GM19372 (cell line): ENCODE data around the gene C11orf54.
"Not testable (repeated sequence)": the region's sequence is repeated elsewhere in the genome, so short reads cannot be mapped to it uniquely, and the experiment has no call there.

Source experiments
- ATAC-seq: cut with Tn5 transposase; IDR thresholded peaks from one replicate; pipeline ENCODE4 v1.9.1; 2021; ENCODE audit warnings: mild to moderate bottlenecking, low read depth, moderate library complexity; ENCODE audit not compliant: unreplicated experiment

The C11orf54 gene

GRCh38 chr11:93733474-93733873 lies 8.0 kb upstream of the C11orf54 start:
- ATAC-seq, result no peak

DNA sequence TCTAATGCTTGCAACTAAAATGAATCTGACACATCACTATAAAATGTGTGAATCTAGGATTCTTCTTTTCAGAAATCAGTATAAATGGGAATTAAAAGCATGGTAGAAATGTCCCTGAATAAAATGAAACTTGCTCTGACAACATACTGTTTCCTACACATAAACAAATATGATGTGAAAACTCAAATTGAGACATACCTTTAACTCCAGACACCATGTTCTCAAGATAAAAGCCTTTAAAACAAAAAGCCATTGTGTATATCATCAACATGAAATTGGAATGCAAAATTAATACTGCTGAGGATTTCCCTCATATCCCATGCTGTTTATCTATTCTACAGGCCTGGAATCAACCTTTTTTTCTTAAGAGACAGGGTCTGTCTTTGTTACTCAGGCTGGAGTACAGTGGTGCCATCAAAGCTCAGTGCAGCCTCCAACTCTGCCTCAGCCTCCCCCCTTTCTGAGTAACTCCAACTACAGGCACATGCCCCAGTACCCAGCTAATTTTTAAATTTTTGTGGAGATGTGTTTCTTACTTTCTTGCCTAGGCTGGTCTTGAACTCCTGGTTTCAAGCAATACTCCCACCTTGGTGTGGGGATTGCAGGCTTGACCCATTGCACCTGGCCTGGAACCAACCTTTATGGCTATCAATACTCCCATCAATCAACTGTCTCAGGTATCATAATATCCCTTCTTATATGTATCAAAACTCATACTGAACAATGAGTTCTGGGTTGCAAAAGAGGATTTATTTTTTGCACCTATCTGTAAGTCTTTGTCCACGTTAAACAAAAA lies 6.8 kb upstream of the C11orf54 start:
- no peak for ATAC-seq

DNA sequence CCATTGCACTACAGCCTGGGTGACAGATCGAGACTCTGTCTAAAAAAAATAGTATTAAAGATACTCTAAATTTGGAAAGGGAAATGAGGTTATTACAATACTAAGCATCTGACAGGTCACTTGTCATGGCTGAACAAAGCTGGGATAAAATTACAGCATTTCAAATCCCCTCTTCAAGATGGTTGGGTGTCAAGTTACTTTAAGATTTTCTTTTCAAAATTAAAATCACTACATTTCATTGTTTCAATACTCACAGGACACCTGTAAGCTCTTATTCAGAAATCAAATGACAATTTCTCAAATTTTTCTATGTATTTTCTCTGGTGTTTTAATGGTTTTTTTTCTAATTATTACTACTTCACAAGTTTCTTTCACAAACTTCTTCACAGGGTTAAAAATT lies 5.8 kb upstream of the C11orf54 start:
- no peak for ATAC-seq

GRCh38 chr11:93736129-93736528 lies 5.3 kb upstream of the C11orf54 start:
- ATAC-seq, result no peak

- ATAC-seq, result no peak
Observed at GRCh38 chr11:93737904-93738612, 3.4 kb upstream of the C11orf54 start.

DNA sequence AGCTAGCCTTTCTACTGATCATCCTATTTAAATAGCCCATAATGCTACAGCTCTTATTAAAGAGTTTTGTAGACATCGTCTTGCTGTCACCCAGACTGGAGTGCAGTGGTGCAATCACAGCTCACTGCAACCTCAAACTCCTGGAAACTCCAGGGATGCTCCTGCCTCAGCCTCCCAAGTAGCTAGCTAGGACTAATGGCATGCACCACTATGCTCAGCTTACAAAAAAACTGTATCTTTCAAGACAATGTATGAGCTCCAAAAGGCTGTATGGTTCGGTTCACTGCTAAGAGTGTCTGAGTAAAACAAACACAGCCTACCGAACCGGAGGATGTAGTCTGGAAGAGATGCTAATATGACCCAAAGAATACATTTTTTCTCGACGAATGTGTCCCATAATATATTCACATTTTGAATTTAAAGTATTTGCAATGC lies 2.8 kb upstream of the C11orf54 start:
- no peak for ATAC-seq

- ATAC-seq, result no peak
Observed at GRCh38 chr11:93740031-93740729, 1.3 kb upstream of the C11orf54 start.

- peak; percentile 36 for ATAC-seq
Observed at GRCh38 chr11:93740730-93741093, 760 bp upstream of the C11orf54 start.

DNA sequence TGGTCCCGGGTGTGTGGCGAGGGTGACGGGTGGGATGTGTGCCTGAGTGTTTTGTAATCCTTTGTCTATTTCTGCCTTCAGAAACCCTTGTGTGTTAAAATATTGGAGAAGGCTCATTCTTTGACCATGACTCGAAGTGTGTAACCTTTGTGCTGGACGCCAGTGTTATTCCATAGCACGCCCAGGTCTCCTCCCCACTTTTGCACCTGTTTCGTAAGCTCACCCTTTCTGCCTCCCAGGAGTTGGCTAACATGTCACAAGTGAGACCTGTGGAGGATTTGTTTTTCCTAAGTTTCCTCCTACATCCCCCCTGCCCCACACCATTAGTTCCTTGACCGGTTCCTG lies 382 bp downstream of the C11orf54 start:
- peak; percentile 9 for ATAC-seq

GRCh38 chr11:93743291-93743690 lies 1.8 kb downstream of the C11orf54 start:
- ATAC-seq, result no peak

DNA sequence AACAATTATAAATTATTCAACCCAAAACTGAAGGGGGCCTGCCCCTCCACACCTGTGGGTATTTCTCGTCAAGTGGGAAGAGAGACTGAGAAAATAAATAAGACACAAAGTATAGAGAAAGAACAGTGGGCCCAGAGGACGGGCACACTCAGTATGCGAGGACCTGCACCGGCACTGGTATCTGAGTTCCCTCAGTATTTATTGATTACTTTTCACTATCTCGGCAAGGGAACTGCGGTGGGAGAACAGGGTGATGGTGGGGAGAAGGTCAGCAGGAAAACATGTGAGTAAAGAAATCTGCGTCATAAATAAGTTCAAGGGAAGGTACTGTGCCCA lies 3.2 kb downstream of the C11orf54 start:
- ATAC-seq, result no peak

GRCh38 chr11:93745005-93745755 lies 3.7 kb downstream of the C11orf54 start:
- not testable (repeated sequence) for ATAC-seq

DNA sequence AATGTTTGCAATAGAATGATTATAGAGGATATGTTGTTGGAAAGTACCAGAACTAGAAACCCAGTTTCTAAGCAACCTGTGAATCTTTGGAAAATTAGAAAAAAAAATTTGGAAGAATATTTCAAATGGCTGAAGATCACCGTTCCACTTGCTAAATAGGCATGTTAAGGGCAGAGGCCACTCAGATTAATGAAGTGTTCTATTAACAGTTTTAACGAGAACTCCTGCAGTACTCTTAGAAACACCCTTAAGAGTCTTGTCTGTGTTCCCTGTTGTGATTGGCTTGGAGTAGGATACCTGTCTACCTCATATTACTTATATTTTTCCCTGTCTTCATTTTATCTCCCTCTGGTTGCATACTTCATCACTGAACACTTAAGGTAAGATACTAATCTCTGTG lies 4.6 kb downstream of the C11orf54 start:
- ATAC-seq, result no peak

- ATAC-seq, result peak; percentile 87
Observed at GRCh38 chr11:93747122-93747521, 5.7 kb downstream of the C11orf54 start.

GRCh38 chr11:93751001-93751400 lies 9.5 kb downstream of the C11orf54 start:
- no peak for ATAC-seq

GRCh38 chr11:93753241-93753640 lies 11.8 kb downstream of the C11orf54 start:
- no peak for ATAC-seq

DNA sequence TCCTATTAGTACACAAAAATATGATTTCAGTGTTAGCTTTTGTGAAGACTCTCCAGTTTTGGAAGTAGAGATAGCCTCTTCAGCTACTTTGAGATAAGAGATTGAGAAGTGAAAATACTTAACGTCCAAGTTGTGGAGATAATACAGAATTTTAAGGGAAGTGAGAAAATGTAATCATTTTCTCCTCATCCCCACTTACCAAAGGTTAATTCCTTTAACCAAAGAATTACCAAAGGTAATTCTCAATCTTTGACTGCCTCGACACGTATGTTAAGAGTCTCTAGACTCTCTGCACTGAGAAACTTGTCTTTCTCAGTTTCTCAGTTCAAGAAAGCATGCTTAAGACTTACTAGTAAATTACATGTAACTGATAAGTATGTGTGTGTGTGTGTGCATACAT lies 15.3 kb downstream of the C11orf54 start:
- ATAC-seq, result no peak

DNA sequence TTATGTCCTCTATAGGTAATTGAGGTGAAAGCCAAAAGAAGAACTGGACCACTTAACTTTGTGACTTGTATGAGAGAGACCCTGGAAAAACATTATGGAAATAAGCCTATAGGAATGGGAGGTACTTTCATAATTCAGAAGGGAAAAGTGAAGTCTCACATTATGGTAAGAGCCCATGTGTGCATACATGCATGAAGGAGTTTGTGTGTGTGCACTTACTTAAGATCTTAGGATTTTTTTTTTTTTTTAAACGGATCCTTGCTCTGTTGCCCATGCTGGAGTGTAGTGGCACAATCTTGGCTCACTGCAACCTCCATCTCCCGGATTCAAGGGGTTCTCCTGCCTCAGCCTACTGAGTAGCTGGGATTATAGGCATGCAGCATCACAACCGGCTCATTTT lies 15.8 kb downstream of the C11orf54 start:
- ATAC-seq, result no peak

DNA sequence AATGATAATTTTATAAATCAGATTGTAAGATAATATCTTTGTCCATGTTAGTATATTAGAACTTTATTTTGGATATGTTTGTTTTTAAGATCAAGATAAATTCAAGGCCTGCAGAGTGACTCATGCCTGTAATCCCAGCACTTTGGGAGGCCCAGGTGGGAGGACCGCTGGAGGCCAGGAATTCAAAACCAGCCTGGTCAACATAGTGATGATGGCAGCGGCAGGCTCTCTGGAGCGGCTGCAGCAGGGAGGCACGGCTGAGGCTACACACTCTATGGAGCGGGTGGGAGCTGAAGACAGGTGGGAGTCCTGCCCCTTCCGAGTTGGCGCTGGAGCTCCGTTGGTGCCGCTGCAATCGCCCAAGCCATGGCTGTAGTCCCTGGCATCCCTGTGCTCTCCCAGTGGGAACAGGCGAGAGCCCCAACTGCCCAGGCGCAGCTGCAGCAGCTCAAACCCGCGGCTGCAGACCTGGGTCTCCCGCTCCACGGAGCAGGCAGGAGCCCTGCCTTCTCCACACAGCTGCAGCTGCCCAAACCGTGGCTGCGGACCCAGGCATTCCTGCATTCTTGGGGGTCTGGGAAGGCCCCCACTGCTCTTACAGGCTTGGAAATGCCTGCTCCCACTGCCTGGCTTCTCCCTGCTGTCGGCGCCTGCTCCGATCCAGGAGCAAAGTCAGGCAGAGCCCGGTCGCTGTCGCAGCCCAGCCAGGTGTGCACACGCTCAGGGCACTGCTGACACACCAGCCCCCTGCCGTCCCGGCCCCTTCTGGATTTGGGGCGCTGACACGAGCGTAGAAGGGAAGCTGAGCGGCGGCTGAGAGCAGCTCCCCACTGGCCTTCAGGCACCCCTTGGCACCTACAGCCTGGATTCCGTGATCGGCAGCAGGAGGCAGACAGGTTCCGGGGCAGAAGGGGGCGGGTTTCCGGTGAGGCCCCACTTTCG lies 16.7 kb downstream of the C11orf54 start:
- no peak for ATAC-seq

DNA sequence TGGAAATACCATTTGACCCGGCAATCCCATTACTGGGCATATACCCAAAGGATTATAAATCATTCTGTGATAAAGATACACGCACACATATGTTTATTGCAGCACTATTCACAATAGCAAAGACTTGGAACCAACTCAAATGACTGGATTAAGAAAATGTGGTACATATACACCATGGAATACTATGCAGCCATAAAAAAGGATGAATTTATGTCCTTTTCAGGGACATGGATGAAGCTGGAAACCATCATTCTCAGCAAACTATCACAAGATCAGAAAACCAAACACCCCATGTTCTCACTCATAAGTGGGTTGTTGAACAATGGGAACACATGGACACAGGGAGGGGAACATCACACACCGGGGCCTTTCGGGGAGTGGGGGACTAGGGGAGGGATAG lies 17.7 kb downstream of the C11orf54 start:
- ATAC-seq, result not testable (repeated sequence)
